ENCODE data around the gene CCDC182. TPM values are rescaled to one million over a fixed set of nuclear protein-coding genes. Genes with fewer than 3 reads are reported as not detected.

The CCDC182 gene
- total and polyA plus RNA-seq, 2 of the 13 experiments (the other 11 are each of a cell fraction or from before 2014, with no cell fraction given) = not detected

DNA sequence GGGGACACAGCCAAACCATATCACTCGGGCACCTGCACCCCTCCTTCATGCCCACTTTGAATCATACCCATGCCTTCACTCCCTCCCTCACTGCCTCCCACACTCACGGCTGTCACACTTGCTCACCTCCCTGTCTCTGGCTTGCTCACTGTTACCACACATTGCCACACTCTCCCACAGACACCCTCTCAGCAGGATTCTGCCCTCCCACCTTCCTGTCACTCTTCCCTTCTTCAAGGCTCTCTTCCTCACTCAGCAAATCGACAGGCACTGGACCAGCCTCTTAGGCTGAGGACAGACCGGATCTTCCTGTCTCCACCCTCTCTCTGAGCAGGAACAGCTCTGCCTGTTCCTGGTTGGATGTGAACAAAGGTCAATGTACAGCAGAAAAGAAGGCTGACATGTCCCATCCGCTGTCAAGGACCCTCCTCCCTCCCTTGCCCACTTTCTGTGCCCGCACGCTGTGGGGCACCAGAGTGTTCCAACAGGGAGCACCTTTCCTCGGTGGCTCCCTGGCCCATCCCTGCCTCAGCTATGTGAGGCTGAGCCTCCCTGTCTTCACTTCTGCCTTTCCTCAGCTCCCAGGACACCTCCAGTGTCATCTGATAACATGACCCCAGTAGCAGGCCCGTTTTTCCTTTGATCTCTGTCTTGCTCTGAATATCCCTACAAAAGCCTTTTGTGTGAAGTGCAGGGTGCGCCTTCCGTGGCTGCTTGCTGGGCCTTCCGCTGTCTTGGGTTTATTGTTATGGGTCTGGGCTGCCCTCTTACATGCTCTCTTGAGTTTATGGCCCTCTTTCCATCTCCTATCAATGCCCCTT, 47.0 kb downstream of the CCDC182 start (continued):
- peak in 1 of 2 experiments; percentile 43; a peak in 2 of 4 replicates for TF ChIP-seq EP300 (IDR thresholded peaks at IDR 0.05; ENCODE audit: low read depth in 2 of 2, low read length in 2 of 2)
- TF ChIP-seq EP300 (CRISPR knock-in tag; IDR thresholded peaks at IDR 0.05; ENCODE audit: borderline replicate concordance) = no peak
- TF ChIP-seq ZNF768 (CRISPR knock-in tag; IDR thresholded peaks at IDR 0.05) = peak; percentile 55; the same call in 1 of the 2 replicates
- peak in 1 of 2 experiments; percentile 77 for TF ChIP-seq NR2F1 (CRISPR knock-in tag; IDR thresholded peaks at IDR 0.05)
- TF ChIP-seq ZNF687 (CRISPR knock-in tag; IDR thresholded peaks at IDR 0.05) = peak; percentile 83
- TF ChIP-seq ZNF331 (CRISPR knock-in tag; IDR thresholded peaks at IDR 0.05) = peak; percentile 93
- TF ChIP-seq, protein P1, sequence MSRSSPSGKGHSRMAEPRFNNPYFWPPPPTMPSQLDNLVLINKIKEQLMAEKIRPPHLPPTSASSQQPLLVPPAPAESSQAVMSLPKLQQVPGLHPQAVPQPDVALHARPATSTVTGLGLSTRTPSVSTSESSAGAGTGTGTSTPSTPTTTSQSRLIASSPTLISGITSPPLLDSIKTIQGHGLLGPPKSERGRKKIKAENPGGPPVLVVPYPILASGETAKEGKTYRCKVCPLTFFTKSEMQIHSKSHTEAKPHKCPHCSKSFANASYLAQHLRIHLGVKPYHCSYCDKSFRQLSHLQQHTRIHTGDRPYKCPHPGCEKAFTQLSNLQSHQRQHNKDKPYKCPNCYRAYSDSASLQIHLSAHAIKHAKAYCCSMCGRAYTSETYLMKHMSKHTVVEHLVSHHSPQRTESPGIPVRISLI (CRISPR knock-in tag; IDR thresholded peaks at IDR 0.05; ENCODE audit: borderline replicate concordance) = peak; percentile 26; the same call in 1 of the 2 replicates
- TF ChIP-seq EED (CRISPR knock-in tag; IDR thresholded peaks at IDR 0.05) = peak; percentile 71; the same call in 1 of the 2 replicates
- TF ChIP-seq UBTF (CRISPR knock-in tag; IDR thresholded peaks at IDR 0.05) = peak; percentile 49; the same call in 1 of the 2 replicates
- TF ChIP-seq ZNF282 (IDR thresholded peaks at IDR 0.05; ENCODE audit: partially characterized antibody) = peak; percentile 68
- TF ChIP-seq ERF (CRISPR knock-in tag; IDR thresholded peaks at IDR 0.05) = peak; percentile 49
- 0 out of 2 replicates have a peak, but pooled peaks have one; percentile 53 for TF ChIP-seq ZNF782 (CRISPR knock-in tag; IDR thresholded peaks at IDR 0.05; ENCODE audit: borderline replicate concordance)
- peak; percentile 21; the same call in 1 of the 2 replicates for TF ChIP-seq ZSCAN5A (CRISPR knock-in tag; IDR thresholded peaks at IDR 0.05; ENCODE audit: borderline replicate concordance)
- peak; percentile 86; the same call in 1 of the 2 replicates for TF ChIP-seq ZNF292 (CRISPR knock-in tag; IDR thresholded peaks at IDR 0.05; ENCODE audit: borderline replicate concordance, low read depth)
- peak; percentile 31; the same call in 1 of the 2 replicates for TF ChIP-seq KDM6A (CRISPR knock-in tag; IDR thresholded peaks at IDR 0.05; ENCODE audit: low read depth)
- no peak for TF ChIP-seq TBP (CRISPR knock-in tag; IDR thresholded peaks at IDR 0.05)
- TF ChIP-seq, protein P2, sequence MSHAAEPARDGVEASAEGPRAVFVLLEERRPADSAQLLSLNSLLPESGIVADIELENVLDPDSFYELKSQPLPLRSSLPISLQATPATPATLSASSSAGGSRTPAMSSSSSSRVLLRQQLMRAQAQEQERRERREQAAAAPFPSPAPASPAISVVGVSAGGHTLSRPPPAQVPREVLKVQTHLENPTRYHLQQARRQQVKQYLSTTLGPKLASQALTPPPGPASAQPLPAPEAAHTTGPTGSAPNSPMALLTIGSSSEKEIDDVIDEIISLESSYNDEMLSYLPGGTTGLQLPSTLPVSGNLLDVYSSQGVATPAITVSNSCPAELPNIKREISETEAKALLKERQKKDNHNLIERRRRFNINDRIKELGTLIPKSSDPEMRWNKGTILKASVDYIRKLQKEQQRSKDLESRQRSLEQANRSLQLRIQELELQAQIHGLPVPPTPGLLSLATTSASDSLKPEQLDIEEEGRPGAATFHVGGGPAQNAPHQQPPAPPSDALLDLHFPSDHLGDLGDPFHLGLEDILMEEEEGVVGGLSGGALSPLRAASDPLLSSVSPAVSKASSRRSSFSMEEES (CRISPR knock-in tag; IDR thresholded peaks at IDR 0.05) = peak; percentile 56; the same call in 1 of the 2 replicates

Data from HepG2 (cell line).